T-helper 22 cell (primary cell): ENCODE results near the gene RRBP1.

Source experiments
- DNase-seq: peaks from one replicate; pipeline ENCODE4 v3.0.0-alpha.2; 2020; ENCODE audit warnings: low read depth

Gene RRBP1

GRCh38 chr20:17610566-17611289 lies 71.3 kb downstream of the RRBP1 start:
- DNase-seq, result peak; percentile 50

- no peak for DNase-seq
Observed at GRCh38 chr20:17609811-17610377, 72.1 kb downstream of the RRBP1 start.

GRCh38 chr20:17608701-17609497 lies 73.1 kb downstream of the RRBP1 start:
- no peak for DNase-seq

GRCh38 chr20:17606001-17606400 lies 76.0 kb downstream of the RRBP1 start:
- DNase-seq, result no peak

GRCh38 chr20:17605131-17605660 lies 76.8 kb downstream of the RRBP1 start:
- no peak for DNase-seq

GRCh38 chr20:17602493-17602892 lies 79.5 kb downstream of the RRBP1 start:
- DNase-seq, result no peak

- no peak for DNase-seq
Observed at GRCh38 chr20:17601957-17602356, 80.1 kb downstream of the RRBP1 start.

GRCh38 chr20:17598013-17598550 lies 84.0 kb downstream of the RRBP1 start:
- DNase-seq, result no peak

- no peak for DNase-seq
Observed at GRCh38 chr20:17595856-17596255, 86.2 kb downstream of the RRBP1 start.

- DNase-seq, result no peak
Observed at GRCh38 chr20:17594443-17594842, 87.6 kb downstream of the RRBP1 start.

- no peak for DNase-seq
Observed at GRCh38 chr20:17593902-17594301, 88.1 kb downstream of the RRBP1 start.

- no peak for DNase-seq
Observed at GRCh38 chr20:17590245-17590644, 91.8 kb downstream of the RRBP1 start.

GRCh38 chr20:17589161-17589834 lies 92.7 kb downstream of the RRBP1 start:
- DNase-seq, result no peak

- DNase-seq, result no peak
Observed at GRCh38 chr20:17587824-17588223, 94.2 kb downstream of the RRBP1 start.

GRCh38 chr20:17587148-17587547 lies 94.9 kb downstream of the RRBP1 start:
- no peak for DNase-seq

- no peak for DNase-seq
Observed at GRCh38 chr20:17586250-17586649, 95.8 kb downstream of the RRBP1 start.

GRCh38 chr20:17584689-17585088 lies 97.4 kb downstream of the RRBP1 start:
- no peak for DNase-seq

- no peak for DNase-seq
Observed at GRCh38 chr20:17583126-17583525, 98.9 kb downstream of the RRBP1 start.

GRCh38 chr20:17580895-17581294 lies 101.1 kb downstream of the RRBP1 start:
- no peak for DNase-seq

- DNase-seq, result no peak
Observed at GRCh38 chr20:17579369-17580039, 102.5 kb downstream of the RRBP1 start.

- DNase-seq, result no peak
Observed at GRCh38 chr20:17576215-17576614, 105.8 kb downstream of the RRBP1 start.
